Activated naive CD4-positive, alpha-beta T cell treated with Interleukin-2 at 50 U/mL for 16 hours (primary cell): ENCODE measurements around the gene SGIP1.
A peak's percentile ranks its signal among the peaks of the same experiment; 100 is the strongest.
"Not testable (repeated sequence)": the region's sequence is repeated elsewhere in the genome, so short reads cannot be mapped to it uniquely, and the experiment has no call there.

Experiments
- DNase-seq: peaks from one replicate; pipeline ENCODE4 v3.0.0-alpha.2; 2020

The SGIP1 gene

GRCh38 chr1:66777831-66778230 lies 243.9 kb downstream of the SGIP1 start:
- DNase-seq, result no peak

GRCh38 chr1:66778266-66778665 lies 244.3 kb downstream of the SGIP1 start:
- DNase-seq, result no peak

DNA sequence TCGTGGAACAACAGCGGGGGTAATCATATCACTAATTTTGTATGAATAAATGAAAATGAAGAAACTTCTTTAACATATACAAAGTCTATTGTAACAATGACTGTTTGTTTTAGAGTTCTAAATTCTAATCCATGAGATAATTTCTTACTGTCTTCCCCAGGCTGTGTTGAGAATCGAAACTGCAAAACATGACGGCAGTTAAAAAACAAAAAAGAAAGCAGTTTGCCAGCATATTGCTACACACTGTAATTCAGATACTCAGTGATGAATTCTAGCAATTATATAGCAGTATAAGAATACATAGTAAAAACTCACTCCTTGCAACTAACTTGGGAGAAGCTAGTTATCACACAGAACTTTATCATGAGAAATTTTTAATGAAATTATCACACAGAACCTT lies 245.0 kb downstream of the SGIP1 start:
- DNase-seq, result no peak

DNA sequence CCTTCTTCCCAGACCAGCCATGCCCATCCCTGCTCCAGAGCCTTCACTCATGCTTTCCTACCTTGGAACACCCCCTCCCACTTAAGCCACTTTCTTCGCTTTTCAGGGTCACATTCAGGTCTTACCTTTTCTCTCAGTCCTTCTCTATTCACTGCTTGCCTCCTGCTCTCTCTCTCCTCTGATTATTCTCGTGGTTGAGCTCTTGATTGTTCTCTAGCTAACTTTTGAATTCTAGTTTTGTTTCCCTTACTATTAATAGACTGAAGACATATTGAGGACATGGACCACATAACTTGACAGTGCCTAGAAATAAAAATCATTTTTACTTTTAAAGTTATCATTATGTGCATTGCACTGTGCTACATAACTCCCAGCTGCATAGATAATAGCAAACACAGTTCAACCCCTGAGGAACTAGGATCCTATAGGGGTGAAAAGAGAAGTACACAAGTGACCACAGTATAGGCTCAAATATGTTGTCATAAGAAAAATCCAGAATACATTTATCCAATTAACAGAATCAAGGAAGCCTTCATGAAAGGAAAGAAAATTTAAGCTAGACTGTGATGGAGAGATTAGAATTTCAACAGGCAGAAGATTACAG lies 245.6 kb downstream of the SGIP1 start:
- DNase-seq, result no peak

DNA sequence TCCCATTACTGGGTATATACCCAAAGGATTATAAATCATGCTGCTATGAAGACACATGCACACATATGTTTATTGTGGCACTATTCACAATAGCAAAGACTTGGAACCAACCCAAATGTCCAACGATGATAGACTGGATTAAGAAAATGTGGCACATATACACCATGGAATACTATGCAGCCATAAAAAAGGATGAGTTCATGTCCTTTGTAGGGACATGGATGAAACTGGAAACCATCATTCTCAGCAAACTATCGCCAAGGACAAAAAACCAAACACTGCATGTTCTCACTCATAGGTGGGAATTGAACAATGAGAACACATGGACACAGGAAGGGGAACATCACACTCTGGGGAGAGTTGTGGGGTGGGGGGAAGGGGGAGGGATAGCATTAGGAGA lies 251.8 kb downstream of the SGIP1 start:
- DNase-seq, result not testable (repeated sequence)

GRCh38 chr1:66787641-66788040 lies 253.7 kb downstream of the SGIP1 start:
- DNase-seq, result no peak

GRCh38 chr1:66788231-66788939 lies 254.4 kb downstream of the SGIP1 start:
- peak; percentile 69 for DNase-seq

GRCh38 chr1:66791621-66792610 lies 258.0 kb downstream of the SGIP1 start:
- DNase-seq, result no peak

GRCh38 chr1:66795839-66796238 lies 261.9 kb downstream of the SGIP1 start:
- not testable (repeated sequence) for DNase-seq
